ENCODE measurements around the gene BRICD5.

BRICD5 gene

DNA sequence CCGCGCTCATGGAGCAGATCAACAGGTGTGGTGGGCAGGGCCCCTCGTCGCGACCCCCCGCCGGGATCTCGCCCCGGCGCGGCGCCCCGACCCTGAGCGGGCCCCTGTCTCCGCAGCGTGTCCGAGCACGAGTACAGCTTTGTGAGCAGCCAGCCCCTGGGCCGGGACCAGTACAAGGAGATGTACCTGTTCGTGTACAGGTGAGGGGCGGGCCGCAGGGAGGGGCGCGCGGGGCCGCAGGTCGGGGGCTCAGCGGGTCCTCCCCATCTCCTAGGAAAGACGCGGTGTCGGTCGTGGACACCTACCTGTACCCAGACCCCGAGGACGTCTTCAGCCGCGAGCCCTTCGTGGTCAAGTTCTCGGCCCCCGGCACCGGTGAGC is 26.4 kb upstream of the BRICD5 start:
- no peak for FAIRE-seq

DNA sequence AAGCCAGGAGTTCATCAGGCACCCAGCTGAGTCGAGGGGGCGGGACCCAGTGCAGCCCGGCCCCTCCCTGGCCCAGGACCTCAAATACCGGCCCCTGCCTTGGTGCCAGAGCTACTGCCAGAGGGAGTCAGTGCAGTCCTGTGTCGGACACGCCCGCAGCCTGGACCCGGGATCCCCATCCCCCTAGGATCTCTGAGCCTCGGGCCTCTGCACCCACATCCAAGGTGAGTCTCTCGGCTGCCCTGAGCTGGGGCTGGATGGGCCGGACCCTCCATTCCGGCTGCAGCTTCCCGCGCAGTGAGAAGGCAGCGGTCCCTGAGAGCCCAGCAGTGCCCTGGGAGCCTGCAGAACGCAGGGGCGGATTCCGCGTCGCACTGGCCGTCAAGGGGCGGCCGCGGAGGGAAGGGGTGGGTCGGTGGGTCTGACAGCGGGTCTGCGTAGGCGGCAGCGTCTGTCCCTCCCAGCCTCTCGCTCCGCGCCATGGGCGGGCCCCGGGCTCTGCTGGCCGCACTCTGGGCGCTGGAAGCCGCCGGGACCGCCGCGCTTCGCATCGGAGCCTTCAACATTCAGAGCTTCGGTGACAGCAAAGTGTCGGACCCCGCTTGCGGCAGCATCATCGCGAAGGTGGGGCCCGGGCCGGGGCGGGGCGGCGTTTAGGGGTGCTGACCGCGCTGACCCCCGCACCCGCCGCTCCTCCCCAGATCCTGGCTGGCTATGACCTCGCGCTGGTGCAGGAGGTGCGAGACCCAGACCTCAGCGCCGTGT is 25.9 kb upstream of the BRICD5 start, which contains the start of gene DNASE1L2:
TSS of gene DNASE1L2 (plus strand) at position 108 of the 765 bp plus-strand sequence. CDS start at position 481, 373 bp downstream.
- FAIRE-seq: no peak

DNA sequence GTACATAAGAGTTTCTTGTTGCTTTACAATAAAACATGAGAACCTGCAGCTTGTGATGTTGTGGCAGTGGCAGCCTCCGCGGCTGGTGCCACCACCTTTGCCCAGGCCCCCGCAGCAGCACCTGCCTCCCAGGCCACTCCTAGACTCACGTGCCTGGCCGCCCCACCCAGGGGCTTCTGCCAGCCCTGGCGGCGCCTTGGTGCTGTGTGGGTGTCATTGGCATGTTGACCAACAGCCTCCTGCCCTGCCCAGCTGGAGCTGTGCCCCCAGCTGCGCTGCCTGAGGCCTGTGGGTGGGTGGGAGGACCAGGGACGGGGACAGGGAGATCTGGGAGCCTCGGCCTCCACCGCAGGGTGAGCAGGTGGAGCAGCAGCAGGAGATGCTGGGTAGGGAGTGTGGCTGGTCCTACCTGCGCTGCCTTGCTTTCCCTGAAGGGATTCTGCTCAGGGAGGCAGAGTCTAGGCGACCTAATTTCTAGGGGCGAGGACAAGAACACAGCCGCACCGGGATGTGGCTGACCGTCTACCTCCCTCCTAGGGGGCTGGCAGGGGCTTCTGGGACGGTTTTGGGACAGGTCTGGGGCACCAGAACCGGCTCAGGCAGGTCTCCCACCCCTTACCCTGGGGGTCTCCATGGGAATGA is 25.2 kb upstream of the BRICD5 start:
- FAIRE-seq: no peak

DNA sequence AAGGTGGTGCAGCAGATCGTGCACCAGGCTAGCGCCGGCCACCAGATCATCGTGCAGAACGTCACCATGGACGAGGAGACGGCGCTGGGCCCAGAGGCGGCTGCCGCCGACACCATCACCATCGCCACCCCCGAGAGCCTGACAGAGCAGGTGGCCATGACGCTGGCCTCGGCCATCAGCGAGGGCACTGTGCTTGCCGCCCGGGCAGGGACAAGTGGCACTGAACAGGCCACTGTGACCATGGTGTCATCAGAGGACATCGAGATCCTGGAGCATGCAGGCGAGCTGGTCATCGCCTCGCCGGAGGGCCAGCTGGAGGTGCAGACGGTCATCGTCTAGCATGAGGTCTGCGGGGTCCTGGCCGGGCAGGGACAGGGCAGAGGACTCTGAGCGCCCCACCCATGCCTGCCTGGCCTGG is 24.6 kb upstream of the BRICD5 start:
- no peak for FAIRE-seq

GRCh38 chr16:2234813-2235170 is 24.1 kb upstream of the BRICD5 start:
- no peak for FAIRE-seq

- no peak for FAIRE-seq
These were observed 23.5 kb upstream of the BRICD5 start for GRCh38 chr16:2233872-2234812.

DNA sequence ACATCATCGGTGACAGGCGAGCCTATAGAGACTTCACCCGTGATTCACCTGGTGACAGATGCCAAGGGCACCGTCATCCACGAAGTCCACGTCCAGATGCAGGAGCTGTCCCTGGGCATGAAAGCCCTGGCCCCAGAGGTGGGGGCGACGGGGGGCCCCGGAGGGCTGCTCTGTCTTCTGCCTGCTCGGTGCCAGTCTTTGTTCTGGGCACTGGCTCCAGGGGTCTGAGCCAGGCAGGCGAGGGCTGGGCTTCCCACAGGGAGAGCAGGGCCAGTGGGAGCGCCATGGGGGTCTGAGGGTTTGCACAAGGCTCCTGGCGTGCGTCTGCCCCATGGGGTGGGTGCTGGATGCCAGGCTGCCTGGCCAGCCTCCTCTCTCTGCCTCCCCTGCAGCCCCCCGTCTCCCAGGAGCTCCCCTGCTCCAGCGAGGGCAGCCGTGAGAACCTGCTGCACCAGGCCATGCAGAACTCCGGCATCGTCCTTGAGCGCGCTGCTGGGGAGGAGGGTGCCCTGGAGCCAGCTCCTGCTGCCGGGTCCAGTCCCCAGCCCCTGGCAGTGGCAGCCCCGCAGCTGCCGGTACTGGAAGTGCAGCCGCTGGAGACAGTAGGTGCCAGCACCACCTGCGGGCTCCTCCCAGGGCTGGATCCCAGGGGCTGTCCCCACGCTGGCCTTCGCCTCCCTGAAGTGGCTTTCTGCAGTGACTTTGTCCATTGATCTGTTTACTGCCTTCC is 22.5 kb upstream of the BRICD5 start:
- no peak for FAIRE-seq

GRCh38 chr16:2232094-2232990 is 21.7 kb upstream of the BRICD5 start:
- FAIRE-seq: no peak

DNA sequence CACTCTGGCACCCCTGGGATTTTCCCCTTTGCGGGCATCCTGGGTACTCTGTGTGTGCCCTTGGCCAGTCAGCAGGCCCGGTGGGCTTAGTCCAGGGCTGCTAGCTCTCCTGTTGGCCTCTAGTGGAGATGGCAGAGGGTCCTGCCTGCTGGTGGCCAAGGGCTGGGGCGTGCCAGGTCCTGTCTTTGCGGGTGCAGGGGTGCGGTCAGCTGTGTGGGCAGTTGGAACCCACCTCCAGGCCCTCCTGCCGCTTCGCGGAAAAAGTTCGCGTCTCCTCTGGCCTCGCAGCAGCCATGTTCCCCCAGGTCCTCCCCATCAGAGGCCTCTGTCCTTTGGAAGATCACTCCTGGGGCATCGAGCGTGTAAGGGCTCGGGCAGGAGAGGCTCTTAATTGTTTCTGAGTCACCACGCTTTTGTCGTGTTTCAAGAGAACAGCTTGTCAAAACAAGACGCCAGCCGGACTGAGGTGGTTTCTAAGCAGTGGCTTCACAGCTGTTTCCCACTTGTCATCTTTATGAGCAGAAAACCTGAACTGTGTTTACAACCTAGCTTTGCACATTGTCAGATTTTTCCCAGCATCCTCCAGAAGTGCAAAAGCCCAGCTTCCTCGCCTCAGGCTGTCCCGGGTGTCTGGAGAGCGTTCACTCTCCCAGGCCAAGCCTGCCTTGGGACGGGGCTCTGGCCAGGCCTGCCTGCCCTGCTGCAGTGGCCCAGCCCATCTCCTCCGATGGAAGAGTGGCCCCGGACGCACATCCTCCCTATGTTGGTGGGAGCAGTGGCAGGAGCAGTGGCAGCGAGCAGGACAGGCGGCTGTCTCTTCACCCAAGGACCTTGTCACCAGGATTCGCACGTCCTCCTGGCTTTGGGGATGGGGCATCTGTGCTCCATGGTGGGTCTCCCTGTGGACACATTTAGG is 20.6 kb upstream of the BRICD5 start:
- FAIRE-seq: no peak

DNA sequence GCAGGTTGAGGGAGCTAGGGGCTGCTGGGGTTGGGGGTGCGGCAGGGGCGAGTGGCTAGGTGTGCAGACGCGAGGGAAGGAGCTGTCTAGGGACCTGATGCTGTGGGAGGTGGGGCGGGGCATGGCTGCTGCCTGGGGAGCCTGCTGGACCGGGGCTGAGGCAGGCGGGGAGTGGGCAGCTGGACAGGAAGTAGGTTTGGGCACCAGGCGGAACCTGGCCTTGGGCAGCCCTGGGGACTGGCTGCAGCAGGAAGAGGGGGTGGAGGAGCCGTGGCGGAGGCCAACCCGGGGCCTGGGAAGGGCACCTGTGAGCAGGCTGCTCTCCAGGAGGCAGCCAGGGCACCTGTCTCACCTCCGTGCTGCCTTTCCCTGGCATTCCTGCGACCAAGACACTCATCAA is 19.7 kb upstream of the BRICD5 start:
- no peak for FAIRE-seq

DNA sequence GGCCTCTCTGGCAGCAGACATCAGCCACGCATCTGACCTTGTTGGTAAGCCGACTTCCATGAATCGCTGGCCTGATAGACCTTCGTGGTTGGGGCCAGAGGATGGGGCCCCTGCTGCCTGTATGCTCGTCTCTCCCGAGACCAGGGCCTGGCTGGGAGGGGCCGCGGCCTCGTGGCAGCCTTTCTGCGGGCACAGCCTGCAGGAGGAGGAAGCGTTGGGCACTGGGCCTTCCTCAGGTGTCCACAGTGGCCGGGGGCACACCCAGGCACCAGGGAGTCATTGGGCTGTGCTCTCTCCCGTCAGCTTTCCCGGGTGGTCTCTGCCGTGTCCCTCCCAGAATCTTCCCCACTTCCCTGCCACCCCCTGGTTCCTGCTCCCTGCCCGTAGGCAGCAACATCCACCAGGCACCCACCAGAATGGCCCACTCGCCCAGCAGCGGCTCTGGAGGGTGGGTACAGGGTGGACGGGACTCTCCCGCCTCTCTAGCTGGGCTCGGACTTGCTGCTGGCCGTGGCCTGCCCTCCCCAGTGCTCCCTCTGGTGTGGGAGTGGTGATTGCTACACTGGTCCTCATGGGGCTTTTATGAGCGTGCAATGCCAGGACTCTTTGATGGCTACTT is 19.1 kb upstream of the BRICD5 start:
- FAIRE-seq: no peak

DNA sequence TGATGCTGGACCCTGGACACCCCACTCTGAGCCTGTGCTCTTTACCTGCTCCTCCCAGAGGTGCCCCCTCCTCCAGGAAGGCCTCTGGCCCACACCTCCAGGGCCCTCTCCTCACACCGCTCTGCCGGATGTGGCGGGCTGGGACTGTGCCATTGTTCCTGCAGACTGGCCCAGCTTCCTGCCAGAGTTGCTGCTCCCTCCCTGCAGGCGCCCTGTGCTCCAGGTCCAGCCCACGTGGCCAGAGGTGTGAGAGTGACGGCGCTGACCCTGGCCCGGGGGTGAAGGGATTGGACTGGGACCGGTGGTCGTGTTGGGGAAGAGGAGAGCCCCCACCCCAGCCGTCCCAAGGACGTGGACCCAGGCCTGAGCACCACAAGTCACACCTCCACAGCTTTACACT is 18.4 kb upstream of the BRICD5 start:
- FAIRE-seq: no peak

GRCh38 chr16:2228161-2228824 is 17.6 kb upstream of the BRICD5 start:
- no peak for FAIRE-seq

DNA sequence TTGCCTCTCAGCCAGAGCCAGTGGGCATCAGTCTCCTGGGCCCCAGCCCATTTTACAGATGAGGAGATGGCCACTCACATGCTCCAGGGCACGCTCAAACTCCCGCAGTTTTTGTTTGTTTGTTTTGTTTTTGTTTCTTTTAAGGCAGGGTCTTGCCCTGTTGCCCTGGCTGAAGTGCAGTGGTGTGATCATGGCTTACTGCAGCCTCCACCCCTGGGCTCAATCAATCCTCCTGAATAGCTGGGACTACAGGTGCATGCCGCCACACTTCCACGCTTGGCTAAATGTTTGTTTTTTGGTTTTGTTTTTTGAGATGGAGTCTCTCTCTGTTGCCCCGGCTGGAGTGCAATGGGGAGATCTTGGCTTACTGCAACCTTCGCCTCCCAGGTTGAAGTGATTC is 16.3 kb upstream of the BRICD5 start:
- no peak for FAIRE-seq

- FAIRE-seq: no peak
These were observed 15.7 kb upstream of the BRICD5 start for GRCh38 chr16:2226245-2226793.

GRCh38 chr16:2223942-2224486 is 13.4 kb upstream of the BRICD5 start:
- no peak for FAIRE-seq

DNA sequence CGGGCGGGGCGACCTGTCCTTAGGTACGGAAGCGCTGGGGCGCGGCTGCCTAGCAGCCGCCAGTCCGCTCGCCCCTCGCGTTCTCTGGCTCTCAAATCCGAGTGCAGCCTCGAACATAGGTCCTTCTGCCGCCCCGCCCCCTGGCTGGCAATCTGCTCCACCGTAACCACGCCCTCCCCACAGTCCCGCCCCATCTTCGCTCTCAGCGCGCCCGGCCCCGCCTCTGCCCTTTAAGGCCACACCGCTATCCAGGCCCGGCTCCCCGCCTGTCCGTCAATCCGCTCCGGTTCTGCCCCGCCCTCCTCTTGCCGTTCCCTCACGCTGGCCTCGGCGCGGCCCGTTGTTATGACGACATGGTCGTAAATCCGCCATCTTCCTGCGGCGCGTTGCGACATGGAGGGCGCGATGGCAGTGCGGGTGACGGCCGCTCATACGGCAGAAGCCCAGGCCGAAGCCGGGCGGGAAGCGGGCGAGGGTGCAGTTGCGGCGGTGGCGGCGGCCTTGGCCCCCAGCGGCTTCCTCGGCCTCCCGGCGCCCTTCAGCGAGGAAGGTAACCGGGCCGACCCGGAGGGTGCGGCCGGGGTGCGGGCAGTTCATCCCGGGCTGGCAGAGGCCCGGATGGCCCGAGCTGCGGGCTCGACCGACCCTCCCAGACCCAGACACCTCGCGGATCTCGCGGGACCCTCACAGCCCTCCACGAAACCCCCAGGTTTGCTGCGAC is 12.7 kb upstream of the BRICD5 start, which contains the start of gene E4F1:
TSS of gene E4F1 (plus strand) at position 371 of the 721 bp plus-strand sequence. CDS start at position 394, 23 bp downstream.
- FAIRE-seq: peak; percentile 96

GRCh38 chr16:2216330-2216729 is 5.7 kb upstream of the BRICD5 start:
- no peak for FAIRE-seq

Measured in G401.6 (cell line).